ENCODE results near the gene ZNF705A.

DNA sequence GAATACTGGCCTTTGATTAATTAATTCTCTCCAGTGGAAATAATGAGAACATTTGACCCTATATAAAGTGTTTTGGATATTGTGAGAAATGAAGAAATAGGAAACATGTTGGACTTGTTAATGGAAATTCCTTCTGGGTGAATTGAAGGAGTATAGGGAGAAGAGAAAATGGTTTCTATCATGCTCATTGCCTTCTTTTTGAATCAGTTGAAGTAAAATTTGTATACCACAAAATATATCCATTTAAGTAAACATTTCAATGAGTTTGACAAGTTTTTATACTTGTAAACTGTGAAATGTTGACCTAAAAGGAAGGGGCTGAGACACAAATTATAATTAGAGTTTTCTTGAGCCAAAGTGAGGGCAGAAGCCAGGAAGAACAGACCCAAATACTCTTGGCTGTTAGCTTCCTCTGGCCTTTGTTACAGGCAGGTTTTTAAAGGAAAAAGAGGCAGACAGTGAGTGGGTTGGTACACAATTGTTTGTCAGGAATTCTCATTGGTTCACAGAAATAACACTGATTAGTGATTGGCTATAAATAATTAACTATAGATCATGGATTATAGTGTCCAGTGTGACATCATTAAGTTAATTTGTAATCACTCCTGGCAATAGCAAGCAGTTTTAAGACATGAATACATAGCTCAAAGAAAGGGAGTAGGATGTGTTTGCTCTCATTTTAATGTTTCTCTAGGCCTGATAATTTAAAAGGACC is 826 bp downstream of the ZNF705A start:
- TF ChIP-seq ASH2L (IDR thresholded peaks at IDR 0.05; ENCODE audit: borderline replicate concordance, low read depth): no peak
- no peak for TF ChIP-seq SMC3 (IDR thresholded peaks at IDR 0.05; ENCODE audit: borderline replicate concordance, low read length)
- TF ChIP-seq GABPA (IDR thresholded peaks at IDR 0.05; ENCODE audit: low read depth): no peak
- no peak for TF ChIP-seq SPI1 (IDR thresholded peaks at IDR 0.05; ENCODE audit: borderline replicate concordance, insufficient read depth, low read depth, low read length)
- no peak for TF ChIP-seq POLR2A (IDR thresholded peaks at IDR 0.05; ENCODE audit: low read depth, low read length)
- TF ChIP-seq WRNIP1 (IDR thresholded peaks at IDR 0.05; ENCODE audit: borderline replicate concordance, low read depth, low read length): no peak
- TF ChIP-seq, protein P1, sequence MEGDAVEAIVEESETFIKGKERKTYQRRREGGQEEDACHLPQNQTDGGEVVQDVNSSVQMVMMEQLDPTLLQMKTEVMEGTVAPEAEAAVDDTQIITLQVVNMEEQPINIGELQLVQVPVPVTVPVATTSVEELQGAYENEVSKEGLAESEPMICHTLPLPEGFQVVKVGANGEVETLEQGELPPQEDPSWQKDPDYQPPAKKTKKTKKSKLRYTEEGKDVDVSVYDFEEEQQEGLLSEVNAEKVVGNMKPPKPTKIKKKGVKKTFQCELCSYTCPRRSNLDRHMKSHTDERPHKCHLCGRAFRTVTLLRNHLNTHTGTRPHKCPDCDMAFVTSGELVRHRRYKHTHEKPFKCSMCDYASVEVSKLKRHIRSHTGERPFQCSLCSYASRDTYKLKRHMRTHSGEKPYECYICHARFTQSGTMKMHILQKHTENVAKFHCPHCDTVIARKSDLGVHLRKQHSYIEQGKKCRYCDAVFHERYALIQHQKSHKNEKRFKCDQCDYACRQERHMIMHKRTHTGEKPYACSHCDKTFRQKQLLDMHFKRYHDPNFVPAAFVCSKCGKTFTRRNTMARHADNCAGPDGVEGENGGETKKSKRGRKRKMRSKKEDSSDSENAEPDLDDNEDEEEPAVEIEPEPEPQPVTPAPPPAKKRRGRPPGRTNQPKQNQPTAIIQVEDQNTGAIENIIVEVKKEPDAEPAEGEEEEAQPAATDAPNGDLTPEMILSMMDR (IDR thresholded peaks at IDR 0.05 in 2 of 3, conservative IDR thresholded peaks at IDR 0.05 in 1 of 3; ENCODE audit: control insufficient read depth in 2 of 3, extremely low read depth in 1 of 3, insufficient read depth in 1 of 3, low read depth in 3 of 3, low read length in 3 of 3): no peak
- TF ChIP-seq, protein P2, sequence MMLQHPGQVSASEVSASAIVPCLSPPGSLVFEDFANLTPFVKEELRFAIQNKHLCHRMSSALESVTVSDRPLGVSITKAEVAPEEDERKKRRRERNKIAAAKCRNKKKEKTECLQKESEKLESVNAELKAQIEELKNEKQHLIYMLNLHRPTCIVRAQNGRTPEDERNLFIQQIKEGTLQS (IDR thresholded peaks at IDR 0.05; ENCODE audit: borderline replicate concordance, extremely low read depth, low read depth, low read length): no peak
- TF ChIP-seq, protein P3, sequence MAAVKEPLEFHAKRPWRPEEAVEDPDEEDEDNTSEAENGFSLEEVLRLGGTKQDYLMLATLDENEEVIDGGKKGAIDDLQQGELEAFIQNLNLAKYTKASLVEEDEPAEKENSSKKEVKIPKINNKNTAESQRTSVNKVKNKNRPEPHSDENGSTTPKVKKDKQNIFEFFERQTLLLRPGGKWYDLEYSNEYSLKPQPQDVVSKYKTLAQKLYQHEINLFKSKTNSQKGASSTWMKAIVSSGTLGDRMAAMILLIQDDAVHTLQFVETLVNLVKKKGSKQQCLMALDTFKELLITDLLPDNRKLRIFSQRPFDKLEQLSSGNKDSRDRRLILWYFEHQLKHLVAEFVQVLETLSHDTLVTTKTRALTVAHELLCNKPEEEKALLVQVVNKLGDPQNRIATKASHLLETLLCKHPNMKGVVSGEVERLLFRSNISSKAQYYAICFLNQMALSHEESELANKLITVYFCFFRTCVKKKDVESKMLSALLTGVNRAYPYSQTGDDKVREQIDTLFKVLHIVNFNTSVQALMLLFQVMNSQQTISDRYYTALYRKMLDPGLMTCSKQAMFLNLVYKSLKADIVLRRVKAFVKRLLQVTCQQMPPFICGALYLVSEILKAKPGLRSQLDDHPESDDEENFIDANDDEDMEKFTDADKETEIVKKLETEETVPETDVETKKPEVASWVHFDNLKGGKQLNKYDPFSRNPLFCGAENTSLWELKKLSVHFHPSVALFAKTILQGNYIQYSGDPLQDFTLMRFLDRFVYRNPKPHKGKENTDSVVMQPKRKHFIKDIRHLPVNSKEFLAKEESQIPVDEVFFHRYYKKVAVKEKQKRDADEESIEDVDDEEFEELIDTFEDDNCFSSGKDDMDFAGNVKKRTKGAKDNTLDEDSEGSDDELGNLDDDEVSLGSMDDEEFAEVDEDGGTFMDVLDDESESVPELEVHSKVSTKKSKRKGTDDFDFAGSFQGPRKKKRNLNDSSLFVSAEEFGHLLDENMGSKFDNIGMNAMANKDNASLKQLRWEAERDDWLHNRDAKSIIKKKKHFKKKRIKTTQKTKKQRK (IDR thresholded peaks at IDR 0.05; ENCODE audit: low read depth, low read length): no peak
- TF ChIP-seq SIN3A (IDR thresholded peaks at IDR 0.05; ENCODE audit: low read depth, low read length): no peak

All from GM12878 (cell line).